Stimulated activated naive CD4-positive, alpha-beta T cell treated with Interleukin-2 at 50 U/mL for 16 hours (primary cell): ENCODE data around the gene RNASE2.
"Not testable (repeated sequence)": the region's sequence is repeated elsewhere in the genome, so short reads cannot be mapped to it uniquely, and the experiment has no call there.

ENCODE experiments used
- DNase-seq: peaks from one replicate; lab custom pipeline; 2025; lab: John Stamatoyannopoulos, UW

Gene RNASE2

GRCh38 chr14:20954736-20955537 lies at the start of gene RNASE2:
RNASE2 (plus strand) TSS chr14:20955487; CDS start chr14:20955772, 285 bp downstream.
- DNase-seq = not testable (repeated sequence)

- no peak for DNase-seq
These were observed 49.6 kb upstream of the RNASE2 start for GRCh38 chr14:20905676-20906075.

- DNase-seq = no peak
These were observed 48.1 kb upstream of the RNASE2 start for GRCh38 chr14:20907214-20907613.

- DNase-seq = not testable (repeated sequence)
These were observed 44.5 kb upstream of the RNASE2 start for GRCh38 chr14:20910822-20911221.

GRCh38 chr14:20919038-20919756 lies 36.1 kb upstream of the RNASE2 start:
- not testable (repeated sequence) for DNase-seq

GRCh38 chr14:20923766-20924297 lies 31.5 kb upstream of the RNASE2 start:
- not testable (repeated sequence) for DNase-seq

GRCh38 chr14:20934148-20934762 lies 21.0 kb upstream of the RNASE2 start:
- no peak for DNase-seq

- no peak for DNase-seq
These were observed 19.8 kb upstream of the RNASE2 start for GRCh38 chr14:20935303-20935984.

GRCh38 chr14:20945146-20945545 lies 10.1 kb upstream of the RNASE2 start:
- DNase-seq = not testable (repeated sequence)

GRCh38 chr14:20946707-20947106 lies 8.6 kb upstream of the RNASE2 start:
- DNase-seq = not testable (repeated sequence)

- not testable (repeated sequence) for DNase-seq
These were observed 219 bp downstream of the RNASE2 start for GRCh38 chr14:20955538-20955873.

- DNase-seq = no peak
These were observed 1.2 kb downstream of the RNASE2 start for GRCh38 chr14:20956376-20956976.

GRCh38 chr14:20958946-20959345 lies 3.7 kb downstream of the RNASE2 start:
- not testable (repeated sequence) for DNase-seq

GRCh38 chr14:20969336-20969735 lies 14.0 kb downstream of the RNASE2 start:
- DNase-seq = no peak

- no peak for DNase-seq
These were observed 15.3 kb downstream of the RNASE2 start for GRCh38 chr14:20970647-20970982.

GRCh38 chr14:20970983-20971704 lies 15.9 kb downstream of the RNASE2 start:
- DNase-seq = peak; percentile 75

- no peak for DNase-seq
These were observed 16.4 kb downstream of the RNASE2 start for GRCh38 chr14:20971705-20972021.

- DNase-seq = no peak
These were observed 18.2 kb downstream of the RNASE2 start for GRCh38 chr14:20973501-20973900.

- no peak for DNase-seq
These were observed 21.0 kb downstream of the RNASE2 start for GRCh38 chr14:20976291-20976690.

- DNase-seq = no peak
These were observed 23.4 kb downstream of the RNASE2 start for GRCh38 chr14:20978687-20979086.

- DNase-seq = no peak
These were observed 25.6 kb downstream of the RNASE2 start for GRCh38 chr14:20980906-20981305.
